Activated CD8-positive, alpha-beta memory T cell treated with anti-CD3 and anti-CD28 coated beads for 48 hours (primary cell): ENCODE measurements around the gene ITGA5.

Experiments
- DNase-seq, 3 experiments: peaks; one replicate each; pipeline ENCODE4 v3.0.0-alpha.2; 2020; ENCODE audit warnings: low read depth in 2 of 3, low spot score in 2 of 3

ITGA5 gene

GRCh38 chr12:54419088-54419887 is at the start of gene ITGA5:
ITGA5 (minus strand) TSS chr12:54419266; CDS start chr12:54419198, 68 bp downstream.
- no peak for DNase-seq

GRCh38 chr12:54465857-54466523 is 46.9 kb upstream of the ITGA5 start:
- no peak for DNase-seq

- DNase-seq = no peak
Observed at GRCh38 chr12:54463484-54463883, 44.4 kb upstream of the ITGA5 start.

- DNase-seq = no peak
Observed at GRCh38 chr12:54463034-54463433, 44.0 kb upstream of the ITGA5 start.

GRCh38 chr12:54460317-54460923 is 41.4 kb upstream of the ITGA5 start:
- no peak for DNase-seq

GRCh38 chr12:54459355-54459754 is 40.3 kb upstream of the ITGA5 start:
- DNase-seq = no peak

- no peak for DNase-seq
Observed at GRCh38 chr12:54455760-54456469, 36.8 kb upstream of the ITGA5 start.

- DNase-seq = no peak
Observed at GRCh38 chr12:54452628-54453027, 33.6 kb upstream of the ITGA5 start.

GRCh38 chr12:54448344-54448743 is 29.3 kb upstream of the ITGA5 start:
- DNase-seq = no peak

GRCh38 chr12:54447917-54448316 is 28.9 kb upstream of the ITGA5 start:
- DNase-seq = no peak

GRCh38 chr12:54444206-54444605 is 25.1 kb upstream of the ITGA5 start:
- no peak for DNase-seq

- DNase-seq = no peak
Observed at GRCh38 chr12:54443446-54443845, 24.4 kb upstream of the ITGA5 start.

GRCh38 chr12:54442961-54443360 is 23.9 kb upstream of the ITGA5 start:
- DNase-seq = no peak

GRCh38 chr12:54442099-54442498 is 23.0 kb upstream of the ITGA5 start:
- no peak for DNase-seq

GRCh38 chr12:54439521-54440255 is 20.6 kb upstream of the ITGA5 start:
- no peak for DNase-seq

- no peak for DNase-seq
Observed at GRCh38 chr12:54439096-54439495, 20.0 kb upstream of the ITGA5 start.

GRCh38 chr12:54438517-54438916 is 19.5 kb upstream of the ITGA5 start:
- no peak for DNase-seq

- DNase-seq = no peak
Observed at GRCh38 chr12:54437697-54438096, 18.6 kb upstream of the ITGA5 start.

GRCh38 chr12:54437243-54437642 is 18.2 kb upstream of the ITGA5 start:
- no peak for DNase-seq

- no peak for DNase-seq
Observed at GRCh38 chr12:54432815-54433164, 13.7 kb upstream of the ITGA5 start.
